ENCODE data around the gene SLC2A13.

The SLC2A13 gene

GRCh38 chr12:40099423-40099853 is 6.4 kb downstream of the SLC2A13 start (continued):
- no peak for TF ChIP-seq ZBTB21 (tag by site-specific recombination; IDR thresholded peaks at IDR 0.05)
- no peak for TF ChIP-seq CTCF (tag by site-specific recombination; IDR thresholded peaks at IDR 0.05)
- no peak for TF ChIP-seq ZNF138 (tag by site-specific recombination; IDR thresholded peaks at IDR 0.05; ENCODE audit: borderline replicate concordance)
- TF ChIP-seq ZNF311 (tag by site-specific recombination; IDR thresholded peaks at IDR 0.05; ENCODE audit: borderline replicate concordance): no peak
- no peak for TF ChIP-seq TCF7L2 (IDR thresholded peaks at IDR 0.05; ENCODE audit: borderline replicate concordance, low read depth, low read length)
- peak; percentile 18; the same call in 1 of the 2 replicates for TF ChIP-seq ZEB2 (tag by site-specific recombination; IDR thresholded peaks at IDR 0.05)
- TF ChIP-seq ZNF121 (tag by site-specific recombination; IDR thresholded peaks at IDR 0.05): no peak
- TF ChIP-seq ZNF704 (tag by site-specific recombination; IDR thresholded peaks at IDR 0.05): no peak
- TF ChIP-seq TSHZ1 (tag by site-specific recombination; IDR thresholded peaks at IDR 0.05; ENCODE audit: borderline replicate concordance): no peak
- no peak for TF ChIP-seq ZNF175 (tag by site-specific recombination; IDR thresholded peaks at IDR 0.05)
- no peak for TF ChIP-seq ZNF677 (tag by site-specific recombination; IDR thresholded peaks at IDR 0.05)
- no peak for TF ChIP-seq ZNF664 (tag by site-specific recombination; IDR thresholded peaks at IDR 0.05)
- TF ChIP-seq ZNF350 (tag by site-specific recombination; IDR thresholded peaks at IDR 0.05): no peak
- no peak for TF ChIP-seq ATF2 (tag by site-specific recombination; IDR thresholded peaks at IDR 0.05; ENCODE audit: low read depth)
- TF ChIP-seq ZNF423 (tag by site-specific recombination; IDR thresholded peaks at IDR 0.05): no peak
- TF ChIP-seq WT1 (tag by site-specific recombination; IDR thresholded peaks at IDR 0.05): 0 out of 2 replicates have a peak, but pooled peaks have one; percentile 17
- peak; percentile 51; the same call in 1 of the 2 replicates for TF ChIP-seq ZXDB (tag by site-specific recombination; IDR thresholded peaks at IDR 0.05)
- no peak for TF ChIP-seq ZNF24 (tag by site-specific recombination; IDR thresholded peaks at IDR 0.05)
- no peak for TF ChIP-seq ZNF362 (tag by site-specific recombination; IDR thresholded peaks at IDR 0.05)
- TF ChIP-seq ZNF302 (tag by site-specific recombination; IDR thresholded peaks at IDR 0.05; ENCODE audit: low read depth): no peak
- TF ChIP-seq ZSCAN23 (tag by site-specific recombination; IDR thresholded peaks at IDR 0.05): no peak
- TF ChIP-seq MEIS1 (CRISPR knock-in tag; IDR thresholded peaks at IDR 0.05; ENCODE audit: borderline replicate concordance): no peak
- TF ChIP-seq ZIC2 (tag by site-specific recombination; IDR thresholded peaks at IDR 0.05): no peak
- TF ChIP-seq ZNF155 (tag by site-specific recombination; IDR thresholded peaks at IDR 0.05): no peak
- peak; percentile 28 for TF ChIP-seq SP2 (tag by site-specific recombination; IDR thresholded peaks at IDR 0.05)
- TF ChIP-seq FEZF1 (tag by site-specific recombination; IDR thresholded peaks at IDR 0.05): peak; percentile 71
- TF ChIP-seq ZNF549 (tag by site-specific recombination; IDR thresholded peaks at IDR 0.05): no peak
- TF ChIP-seq ZNF837 (tag by site-specific recombination; IDR thresholded peaks at IDR 0.05): no peak
- TF ChIP-seq KLF9 (tag by site-specific recombination; IDR thresholded peaks at IDR 0.05; ENCODE audit: low read depth): no peak
- no peak for TF ChIP-seq INSM2 (tag by site-specific recombination; IDR thresholded peaks at IDR 0.05)
- TF ChIP-seq SP3 (tag by site-specific recombination; IDR thresholded peaks at IDR 0.05): no peak
- no peak for TF ChIP-seq YY2 (tag by site-specific recombination; IDR thresholded peaks at IDR 0.05)

All from HEK293 (cell line).